Right ventricle myocardium superior (tissue), 1 donor: ENCODE measurements around the gene KCNQ1. TPM values are rescaled to one million over a fixed set of nuclear protein-coding genes. Genes with fewer than 3 reads are reported as not detected.

Source experiments
- ATAC-seq: fragments of 200-7000 bp; cut with Tn5 transposase; one replicate; pipeline ENCODE4 v1.9.1; 2020; ENCODE audit warnings: mild to moderate bottlenecking; ENCODE audit not compliant: poor library complexity
- DNase-seq: peaks from one replicate; pipeline ENCODE4 v3.0.0-alpha.2; 2020
- intact Hi-C: fragments of 100-400 bp; cut with DNase I; formaldehyde crosslinking; loops from one replicate; pipeline ENCODE4 v1.11.2; 2022
- total RNA-seq: library from RNA; stranded (reverse); fragmentation: NEBNext Ultra II Directional; extraction: Animal tissue kit (Norgen Biotek cat#: 25700); gene quantifications from one replicate; pipeline ENCODE4 v1.2.1, GENCODE V29; 2021
- donor health status: DM: no; HTN: yes; CAD: no; lungs with severe emphysema.

The KCNQ1 gene
- total RNA-seq, 1 donor from 2014 or later, result 33.4 TPM

DNA sequence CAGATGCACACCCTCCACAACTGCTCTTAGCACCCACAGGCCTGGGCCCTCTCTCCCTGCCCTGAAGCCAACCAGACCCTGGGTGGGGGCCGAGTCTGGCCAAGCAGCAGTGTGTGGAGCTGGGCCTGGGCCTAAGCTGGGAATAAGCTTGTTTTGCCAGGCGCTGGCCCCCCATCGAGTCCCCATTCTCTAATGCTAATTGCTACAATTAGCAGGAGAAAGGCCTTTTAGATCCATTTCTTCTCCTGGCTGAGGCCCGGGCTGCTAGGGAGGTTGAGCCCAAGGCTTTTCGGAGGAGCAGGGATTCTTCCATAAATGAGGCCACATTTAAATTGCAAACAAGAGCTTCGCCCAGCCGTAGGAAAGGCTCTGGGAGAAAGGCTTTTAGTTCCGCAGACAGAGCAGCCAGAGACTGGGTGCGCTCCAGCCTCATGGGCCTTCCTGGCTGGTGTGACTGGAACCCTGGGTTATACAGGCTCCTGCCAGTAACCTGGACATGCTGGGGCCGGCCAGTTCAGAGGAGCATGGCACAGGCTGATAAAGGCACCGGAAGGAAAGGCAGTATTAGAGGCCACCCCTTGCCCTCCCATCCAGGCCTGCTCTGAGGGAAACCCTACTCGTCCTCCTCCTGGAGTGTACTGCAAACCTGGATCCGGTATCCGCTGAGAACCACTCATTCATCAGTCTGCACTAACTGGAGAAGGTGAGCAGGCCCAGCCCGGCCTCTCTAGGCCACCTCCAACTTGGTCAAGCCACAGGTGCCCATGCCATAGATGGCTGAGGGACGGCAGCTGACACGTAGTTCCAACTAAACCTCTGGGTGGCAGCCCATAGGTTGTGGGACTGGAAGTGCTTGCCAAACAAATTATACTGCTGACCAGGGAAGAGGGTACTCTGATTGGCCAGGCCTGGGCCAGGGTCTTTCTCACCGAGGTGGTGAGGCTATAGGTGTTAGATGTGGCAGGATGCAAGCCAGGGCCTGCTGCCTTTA is 248.8 kb downstream of the KCNQ1 start:
- DNase-seq, result peak; percentile 27
- ATAC-seq, result no peak
- intact Hi-C loops, result no loop called here

DNA sequence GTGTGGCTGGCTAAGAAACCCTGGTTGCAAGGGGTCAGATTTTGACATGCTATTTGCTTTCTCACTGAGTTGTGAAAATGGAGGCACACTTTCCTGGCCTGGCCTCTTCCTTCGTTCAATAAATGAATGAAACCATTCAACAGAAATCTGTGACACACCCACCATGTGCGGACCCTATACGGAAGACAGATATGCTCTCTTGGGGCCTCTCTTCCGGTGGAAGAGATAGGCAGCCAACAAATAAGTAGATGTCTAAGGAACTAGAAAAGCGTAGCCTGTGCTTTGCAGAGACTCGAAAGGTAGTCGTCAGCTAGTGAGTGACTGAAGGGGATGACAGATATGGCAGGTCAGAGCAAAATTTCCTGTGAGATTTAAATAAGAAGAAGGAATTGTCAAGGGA is 249.7 kb downstream of the KCNQ1 start:
- no peak for DNase-seq
- ATAC-seq, result no peak
- intact Hi-C loops, result no loop called here

DNA sequence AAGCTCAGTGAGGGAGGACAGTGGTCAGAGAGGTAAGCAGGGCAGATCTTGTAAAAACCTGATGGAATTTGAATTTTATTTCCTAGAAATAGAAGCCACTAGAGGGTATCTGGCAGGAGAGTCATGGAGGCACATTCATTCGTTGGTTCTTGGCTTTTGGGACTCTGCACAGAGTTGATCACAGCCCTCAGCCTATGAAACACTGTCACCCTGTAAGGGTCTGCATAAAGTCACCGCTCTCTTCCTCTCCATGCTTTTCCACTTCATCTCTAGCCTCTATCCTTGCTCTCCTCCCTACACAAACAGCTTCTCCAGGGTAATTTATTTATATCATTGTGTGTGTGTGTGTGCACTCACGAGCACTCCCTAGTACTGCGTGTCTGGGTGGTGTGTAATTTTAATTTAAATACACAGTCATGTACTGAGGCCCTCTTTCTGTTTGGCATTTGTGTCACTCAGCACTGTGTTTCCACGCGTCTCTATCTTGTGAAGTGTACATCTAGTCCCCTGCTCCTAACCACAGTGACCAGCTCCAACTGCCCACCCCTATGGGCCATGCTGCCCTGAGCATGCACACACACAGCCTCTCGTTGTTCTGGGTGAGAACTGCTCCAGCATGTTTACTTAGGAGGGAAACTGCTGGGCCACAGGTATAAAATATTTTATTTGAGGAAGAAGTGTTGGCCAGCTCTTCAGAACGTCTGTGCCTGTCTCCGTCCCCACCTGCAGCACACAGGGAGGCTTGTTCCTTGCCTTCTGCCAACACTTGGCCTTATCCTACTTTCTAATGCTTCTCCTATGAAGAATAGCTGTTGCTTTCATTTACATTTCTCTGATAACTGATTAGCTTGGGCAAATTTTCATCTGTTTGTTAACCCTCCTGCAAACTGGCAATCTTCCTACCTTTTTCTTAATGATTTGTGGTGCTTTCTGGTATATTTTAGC is 250.5 kb downstream of the KCNQ1 start:
- DNase-seq (no peak), ATAC-seq (no peak)
- intact Hi-C loops, result loop anchor here (5.0 kb wide), 1 partner anchor 187 kb away; no protein-coding TSS in a partner anchor

DNA sequence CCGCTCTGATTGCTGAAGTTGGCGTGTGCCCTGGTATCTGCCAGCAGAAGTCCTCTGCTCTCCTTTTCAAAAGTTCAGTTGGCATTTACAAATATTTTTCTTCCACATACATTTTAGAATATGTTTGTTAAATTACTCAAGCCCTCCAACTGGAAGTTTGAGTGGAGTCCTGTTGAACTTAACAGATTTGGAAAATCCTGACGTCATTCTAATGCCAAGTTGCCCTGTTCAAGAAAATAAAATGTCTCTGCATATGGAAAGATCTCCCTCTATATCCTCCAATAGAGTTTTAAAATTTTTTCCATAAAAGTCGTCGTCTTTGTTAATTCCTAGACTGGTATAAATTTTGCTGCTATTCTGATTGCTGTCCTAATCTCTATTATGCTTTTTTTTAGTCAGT is 251.6 kb downstream of the KCNQ1 start:
- intact Hi-C loops, result loop anchor here (5.0 kb wide), 1 partner anchor 186 kb away; no protein-coding TSS in a partner anchor
- ATAC-seq (no peak), DNase-seq (no peak)

- DNase-seq (no peak), ATAC-seq (no peak)
- intact Hi-C loops, result loop anchor here (5.0 kb wide), 1 partner anchor 184 kb away; no protein-coding TSS in a partner anchor
These were observed 253.1 kb downstream of the KCNQ1 start for GRCh38 chr11:2697866-2698265.

GRCh38 chr11:2698386-2699184 is 253.8 kb downstream of the KCNQ1 start:
- ATAC-seq (no peak), DNase-seq (peak; percentile 5)
- intact Hi-C loops, result loop anchor here (5.0 kb wide), 1 partner anchor 184 kb away; no protein-coding TSS in a partner anchor

DNA sequence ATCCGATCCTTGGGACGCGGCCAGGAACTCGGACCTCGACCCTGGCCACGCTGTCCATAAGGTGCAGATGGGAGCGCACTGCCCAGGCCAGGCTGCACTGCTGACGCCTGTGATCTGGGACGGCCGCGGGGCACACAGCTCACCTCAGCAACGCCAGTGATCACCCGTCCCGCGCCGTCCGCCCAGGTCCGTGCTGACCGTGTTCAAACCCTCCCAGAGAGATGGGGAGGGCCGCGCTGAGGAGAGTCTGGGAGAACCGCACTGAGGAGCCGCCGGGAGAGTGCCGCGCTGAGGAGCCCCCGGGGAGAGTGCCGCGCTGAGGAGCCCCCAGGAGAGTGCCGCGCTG is 254.3 kb downstream of the KCNQ1 start:
- peak; percentile 9 for ATAC-seq
- intact Hi-C loops, result loop anchor here (5.0 kb wide), 1 partner anchor 183 kb away; no protein-coding TSS in a partner anchor
- DNase-seq, result no peak

- intact Hi-C loops, result loop anchor here (5.0 kb wide), 1 partner anchor 183 kb away; no protein-coding TSS in a partner anchor
These were observed 255.0 kb downstream of the KCNQ1 start, which contains the start of gene KCNQ1OT1 for GRCh38 chr11:2699531-2700414. Gene KCNQ1OT1, minus strand, starts transcription at chr11:2699994.

GRCh38 chr11:2700415-2701211 is 255.8 kb downstream of the KCNQ1 start:
- intact Hi-C loops, result no loop called here
- ATAC-seq, result peak; percentile 73
- peak; percentile 80 for DNase-seq

More at GRCh38 chr11:2699531-2700414, 255.0 kb downstream of the KCNQ1 start, which contains the start of gene KCNQ1OT1:
- ATAC-seq, result peak; percentile 95
- peak; percentile 93 for DNase-seq

DNA sequence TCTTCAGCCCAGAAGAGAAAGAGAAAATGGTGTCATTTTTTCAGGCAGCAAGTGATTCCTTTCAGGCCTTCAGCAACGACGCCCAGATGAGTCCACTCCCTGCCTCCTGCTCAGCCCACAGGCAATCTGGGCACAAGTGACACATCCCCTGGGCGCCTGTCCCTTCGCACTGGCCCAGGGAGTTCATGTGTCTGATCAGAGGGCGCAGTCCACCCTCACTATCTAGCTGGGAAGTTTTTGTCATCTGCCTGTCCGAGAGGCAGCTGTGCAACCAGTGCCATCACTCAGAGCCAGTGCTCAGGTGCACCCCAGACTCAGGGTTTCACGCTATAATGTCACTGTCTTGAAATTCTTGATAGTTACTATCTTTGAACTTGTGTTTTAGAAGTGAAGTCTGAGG is 256.4 kb downstream of the KCNQ1 start:
- no peak for ATAC-seq
- DNase-seq, result peak; percentile 24
- intact Hi-C loops, result no loop called here

DNA sequence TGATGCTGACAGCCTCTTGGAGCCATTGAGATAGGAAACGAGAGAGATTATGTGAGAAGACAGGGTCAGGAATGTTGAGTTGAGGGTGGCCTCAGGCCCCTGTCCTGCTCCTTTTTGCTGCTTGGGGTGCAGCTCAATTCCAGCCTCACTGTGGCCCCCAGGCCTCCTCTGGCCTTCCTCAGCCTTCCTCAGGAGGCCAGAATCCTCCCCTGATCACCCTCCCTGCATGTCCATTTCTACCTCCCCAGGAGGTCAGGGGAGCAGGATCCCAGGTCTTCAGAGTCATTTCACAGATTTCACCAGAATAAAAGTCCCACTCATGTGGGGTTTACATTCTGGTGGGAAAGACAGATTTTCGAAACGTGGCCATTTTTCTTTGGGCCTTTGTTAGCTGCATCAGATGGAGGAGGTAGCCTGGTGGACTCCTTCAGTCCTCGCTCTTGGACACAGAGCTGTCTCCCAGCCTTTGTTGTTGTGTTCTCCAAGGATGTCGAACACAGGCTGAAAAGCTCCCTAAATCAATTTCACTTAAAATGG is 257.2 kb downstream of the KCNQ1 start:
- ATAC-seq (no peak), DNase-seq (peak; percentile 3)
- intact Hi-C loops, result no loop called here

DNA sequence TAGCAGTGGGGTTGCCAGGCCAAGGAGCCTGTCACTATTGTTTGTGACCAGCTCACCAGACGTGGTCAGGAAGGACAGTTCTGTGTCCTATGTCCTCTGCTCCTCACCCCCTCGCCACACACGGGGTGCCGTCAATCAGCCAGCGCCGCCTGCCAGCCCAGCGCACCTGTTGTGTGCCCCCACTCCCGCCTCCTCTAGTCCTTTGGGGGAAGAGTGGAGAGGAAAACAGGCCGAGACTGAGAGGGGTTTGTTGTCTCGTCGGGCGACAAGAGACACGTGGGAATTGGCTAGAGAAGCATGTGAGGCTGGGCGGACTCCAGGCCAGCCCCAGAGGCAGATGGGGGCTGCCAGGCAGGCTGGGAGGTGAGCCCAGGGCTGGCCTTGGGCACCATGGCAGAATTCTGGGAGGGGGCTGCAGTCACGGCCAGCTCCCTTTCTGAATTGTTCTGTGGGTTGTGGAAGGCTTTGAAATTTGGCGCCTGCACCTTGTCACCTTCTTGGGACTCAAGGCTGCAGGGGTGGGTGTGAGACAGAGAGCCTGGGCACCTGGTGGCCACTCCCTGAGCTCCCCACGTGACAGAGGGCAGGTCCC is 258.1 kb downstream of the KCNQ1 start:
- ATAC-seq, result no peak
- intact Hi-C loops, result no loop called here
- peak; percentile 10 for DNase-seq

- ATAC-seq (no peak), DNase-seq (peak; percentile 27)
- intact Hi-C loops, result no loop called here
These were observed 258.7 kb downstream of the KCNQ1 start for GRCh38 chr11:2703363-2704141.

GRCh38 chr11:2704356-2704755 is 259.5 kb downstream of the KCNQ1 start:
- intact Hi-C loops, result no loop called here
- ATAC-seq (no peak), DNase-seq (no peak)
